Skin epidermis (tissue), 12 donors: ENCODE data around the gene LACC1.

Source experiments
- H3K27ac ChIP-seq, 21 experiments: fragments of 200-600 bp; sonication (generic) in 11 of 21; one replicate each; pipeline ENCODE4 v1.5.0; 2020; ENCODE audit warnings: mild to moderate bottlenecking in 3 of 21, inconsistent platforms in 2 of 21, moderate library complexity in 2 of 21
- H3K4me3 ChIP-seq, 7 experiments: fragments of 200-600 bp; sonication (generic) in 2 of 7; one replicate each; pipeline ENCODE4 v1.5.0; 2020; ENCODE audit warnings: inconsistent platforms in 2 of 7, mild to moderate bottlenecking in 2 of 7, moderate library complexity in 1 of 7

LACC1 gene

DNA sequence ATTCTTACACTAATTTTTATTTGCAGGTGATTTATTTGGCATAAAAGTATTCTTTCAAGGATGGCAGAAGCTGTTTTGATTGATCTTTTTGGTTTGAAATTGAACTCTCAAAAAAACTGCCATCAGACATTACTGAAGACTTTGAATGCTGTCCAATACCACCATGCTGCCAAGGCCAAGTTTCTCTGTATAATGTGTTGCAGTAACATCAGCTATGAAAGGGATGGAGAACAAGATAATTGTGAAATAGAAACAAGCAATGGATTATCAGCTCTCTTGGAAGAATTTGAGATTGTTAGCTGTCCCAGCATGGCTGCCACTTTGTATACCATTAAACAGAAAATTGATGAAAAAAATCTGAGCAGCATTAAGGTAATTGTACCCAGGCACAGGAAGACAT lies 1.2 kb downstream of the LACC1 start:
- Histone ChIP-seq H3K4me3 (no peak overlapping the region), H3K27ac (no peak overlapping the region)

- no peak overlapping the region for H3K4me3 ChIP-seq
- no peak overlapping the region for H3K27ac ChIP-seq
Observed at GRCh38 chr13:43881580-43881979, 1.9 kb downstream of the LACC1 start.

DNA sequence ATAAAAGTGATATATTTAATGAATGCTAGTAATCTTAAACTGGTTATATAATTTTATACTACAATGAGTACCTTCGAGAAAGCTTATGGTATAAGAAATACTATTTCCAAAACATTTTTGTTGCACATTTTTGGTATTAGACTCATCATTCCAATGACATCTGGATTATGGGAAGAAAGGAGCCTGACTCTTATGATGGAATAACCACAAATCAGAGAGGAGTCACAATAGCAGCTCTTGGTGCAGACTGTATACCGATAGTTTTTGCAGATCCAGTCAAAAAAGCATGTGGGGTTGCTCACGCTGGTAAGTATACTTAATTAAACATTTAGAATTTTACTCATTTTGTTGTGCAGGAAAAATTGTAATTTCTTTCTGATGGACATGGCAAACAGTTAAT lies 3.9 kb downstream of the LACC1 start:
- Histone ChIP-seq H3K4me3 (no peak overlapping the region), H3K27ac (no peak overlapping the region)

DNA sequence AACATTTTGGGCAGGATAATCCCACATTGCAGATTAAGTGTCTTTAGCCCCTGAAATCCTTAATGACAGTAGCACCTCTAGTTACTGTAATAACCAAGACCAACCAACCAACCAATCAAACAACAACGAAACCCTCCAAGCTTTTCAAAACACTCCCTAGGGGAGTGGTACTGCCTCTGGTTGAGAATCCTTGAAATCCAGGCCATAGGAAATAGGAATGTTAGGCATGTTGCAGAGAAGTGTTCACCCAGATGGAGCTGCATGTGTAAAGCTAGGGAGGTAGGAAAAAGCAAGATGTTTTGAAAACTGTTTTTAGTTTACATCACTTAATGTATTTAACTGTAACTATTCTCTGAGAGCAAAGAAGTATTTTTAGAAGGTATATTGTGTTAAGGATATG lies 4.5 kb downstream of the LACC1 start:
- no peak overlapping the region for H3K4me3 ChIP-seq
- no peak overlapping the region for H3K27ac ChIP-seq

DNA sequence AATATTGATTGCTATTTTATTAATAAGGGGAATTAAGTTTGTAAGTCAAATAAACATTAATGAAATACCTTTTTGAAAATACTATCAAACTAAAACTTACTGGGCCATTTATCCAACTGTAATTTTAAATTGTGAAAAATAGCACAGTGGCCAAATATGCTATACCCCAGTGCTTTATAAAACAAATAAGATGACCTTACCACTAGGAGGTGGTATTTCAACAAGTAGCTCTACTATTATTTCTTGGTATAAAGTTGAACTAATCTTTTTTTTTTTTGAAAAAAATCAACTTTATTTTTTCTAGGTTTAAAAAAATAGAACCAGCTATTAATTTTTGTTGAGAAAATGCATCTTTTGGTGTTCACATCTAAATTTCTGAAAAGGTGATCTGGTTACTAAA lies 14.7 kb downstream of the LACC1 start:
- Histone ChIP-seq H3K4me3 (no peak overlapping the region), H3K27ac (no peak overlapping the region)

DNA sequence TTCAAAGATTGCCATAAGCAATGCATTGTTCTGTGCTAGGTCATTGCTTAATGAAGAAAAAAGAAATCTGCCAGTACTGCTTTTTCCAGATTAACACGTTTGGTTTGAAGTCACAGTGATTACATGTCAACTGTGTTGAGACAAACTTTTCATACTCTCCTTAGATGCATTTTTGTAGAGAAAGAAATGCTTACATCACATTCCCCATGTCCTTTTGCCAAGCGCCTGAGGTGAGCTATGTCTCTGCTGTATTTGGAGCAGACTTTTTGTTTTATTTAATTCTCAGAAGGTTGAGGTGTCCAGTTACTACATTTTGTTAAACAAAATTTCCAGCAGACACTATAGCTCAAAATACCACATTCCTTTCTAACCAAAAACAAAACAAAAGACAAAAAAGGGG lies 16.2 kb downstream of the LACC1 start:
- no peak overlapping the region for H3K4me3 ChIP-seq
- no peak overlapping the region for H3K27ac ChIP-seq

GRCh38 chr13:43905435-43906031 lies 25.8 kb downstream of the LACC1 start:
- no peak overlapping the region for H3K27ac ChIP-seq
- H3K4me3 ChIP-seq = no peak overlapping the region

DNA sequence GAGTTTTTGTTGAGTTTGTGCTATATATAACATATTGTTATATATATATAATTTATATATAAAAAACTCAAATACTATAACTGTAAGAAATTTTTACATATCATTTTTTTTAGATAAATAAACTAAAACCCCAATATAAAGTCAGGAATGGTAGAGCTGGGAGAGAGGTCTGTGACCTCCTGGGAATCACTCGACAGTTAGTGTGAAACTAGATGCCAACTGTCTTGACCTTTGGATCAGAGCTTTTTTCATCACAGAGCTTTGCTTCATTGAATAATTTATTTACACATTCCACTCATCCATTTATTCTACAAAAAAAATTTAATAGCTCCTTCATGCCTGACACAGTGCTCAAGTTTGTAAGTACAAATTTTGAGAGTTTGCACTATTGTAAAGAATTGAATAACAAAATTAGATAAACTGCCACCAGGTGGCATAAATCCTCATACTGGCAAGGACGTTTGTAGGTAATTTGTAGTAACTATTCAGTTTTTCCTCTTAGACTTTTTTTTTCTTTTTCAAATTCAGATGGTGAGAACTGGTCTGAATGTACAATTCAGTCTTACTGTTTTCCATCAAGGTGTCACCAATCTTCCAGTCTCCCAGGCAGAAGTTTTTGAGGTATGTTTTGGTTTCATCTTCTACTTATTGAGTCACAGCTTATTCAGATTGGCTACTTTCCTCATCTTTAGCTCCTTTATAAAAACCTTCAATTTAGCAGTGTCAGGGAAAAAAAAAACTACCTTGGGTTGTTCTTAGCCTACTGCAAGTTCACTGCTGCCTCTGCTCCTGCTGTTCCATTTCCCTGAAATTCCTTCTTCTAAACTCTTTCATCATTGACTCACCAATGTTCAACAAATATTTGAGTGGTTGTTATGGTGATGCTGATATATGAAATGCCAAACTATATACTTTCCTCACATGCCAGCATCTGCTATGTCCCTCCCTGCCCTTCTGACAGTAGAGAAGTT lies 28.7 kb downstream of the LACC1 start:
- H3K27ac ChIP-seq = no peak overlapping the region

DNA sequence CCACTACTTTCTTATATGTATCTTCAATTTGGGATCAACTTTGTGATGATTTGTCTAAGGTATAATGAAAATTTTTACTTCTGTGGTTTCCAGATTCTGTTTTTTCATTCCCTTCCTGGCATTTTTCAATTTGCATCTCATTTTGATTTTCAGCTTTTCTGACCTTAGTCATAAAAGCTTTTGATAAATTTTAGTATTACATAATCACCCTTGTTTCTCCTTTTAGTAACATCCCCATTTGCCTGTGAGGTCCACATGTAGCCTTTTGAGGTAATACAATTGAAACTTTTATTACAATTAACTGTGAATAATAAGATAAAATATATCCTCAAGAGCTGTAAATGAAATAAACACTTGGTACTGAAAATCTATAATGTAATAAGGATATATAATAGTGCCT lies 31.2 kb downstream of the LACC1 start:
- Histone ChIP-seq H3K27ac (no peak overlapping the region), H3K4me3 (no peak overlapping the region)

More for the DNA sequence above, 28.7 kb downstream of the LACC1 start:
- no peak overlapping the region for H3K4me3 ChIP-seq

- Histone ChIP-seq H3K27ac (no peak overlapping the region), H3K4me3 (no peak overlapping the region)
Observed at GRCh38 chr13:43911278-43911677, 31.6 kb downstream of the LACC1 start.

GRCh38 chr13:43911871-43912270 lies 32.2 kb downstream of the LACC1 start:
- Histone ChIP-seq H3K27ac (no peak overlapping the region), H3K4me3 (no peak overlapping the region)

- H3K27ac ChIP-seq = no peak overlapping the region
- no peak overlapping the region for H3K4me3 ChIP-seq
Observed at GRCh38 chr13:43915451-43915850, 35.7 kb downstream of the LACC1 start.

DNA sequence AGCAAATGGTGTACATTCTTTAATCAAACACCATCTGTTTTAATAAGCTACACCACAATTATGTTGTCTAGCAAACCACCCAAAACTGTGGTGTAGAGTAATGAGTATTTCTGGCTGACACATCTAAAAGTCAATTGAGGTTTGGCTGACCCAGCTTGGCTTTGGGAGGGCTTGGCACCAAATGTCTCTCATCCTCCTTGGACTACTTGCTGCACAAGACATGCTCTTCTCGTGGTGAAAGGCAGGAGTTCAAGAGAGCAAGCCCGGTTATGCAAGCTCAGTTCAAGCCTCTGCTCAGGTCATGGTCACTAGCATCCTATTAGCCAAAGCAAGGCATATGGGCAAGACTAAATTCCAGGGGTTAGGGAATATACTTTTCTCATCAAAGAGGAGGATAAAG lies 37.1 kb downstream of the LACC1 start:
- no peak overlapping the region for H3K27ac ChIP-seq
- H3K4me3 ChIP-seq = no peak overlapping the region

DNA sequence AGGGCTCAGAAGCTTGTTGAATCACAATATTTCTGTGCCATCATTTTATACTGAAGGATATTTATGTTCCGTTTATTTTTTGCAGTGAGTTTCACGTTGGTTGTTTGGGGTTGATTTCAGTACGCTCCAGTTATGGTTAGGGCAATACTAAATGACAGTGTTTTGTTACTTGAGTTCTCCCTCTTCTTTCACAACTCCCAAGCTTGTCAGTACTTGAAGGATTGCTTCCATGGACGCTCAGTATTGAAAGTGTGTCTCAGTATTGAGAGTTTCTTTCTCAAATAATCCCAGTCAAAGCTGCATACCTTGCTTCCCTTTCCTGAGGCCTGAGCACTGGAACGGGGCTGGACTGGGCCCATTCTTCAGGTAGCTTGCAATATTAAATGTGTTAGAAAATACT lies 38.9 kb downstream of the LACC1 start:
- peak overlapping the region in 2 of 21 experiments; percentile 9 to 35 for H3K27ac ChIP-seq
- H3K4me3 ChIP-seq = no peak overlapping the region

- H3K27ac ChIP-seq = no peak overlapping the region
- H3K4me3 ChIP-seq = no peak overlapping the region
Observed at GRCh38 chr13:43920965-43921674, 41.4 kb downstream of the LACC1 start.

- no peak overlapping the region for H3K27ac ChIP-seq
- no peak overlapping the region for H3K4me3 ChIP-seq
Observed at GRCh38 chr13:43924549-43925245, 45.0 kb downstream of the LACC1 start.

- no peak overlapping the region for H3K4me3 ChIP-seq
- no peak overlapping the region for H3K27ac ChIP-seq
Observed at GRCh38 chr13:43929947-43930346, 50.2 kb downstream of the LACC1 start.

DNA sequence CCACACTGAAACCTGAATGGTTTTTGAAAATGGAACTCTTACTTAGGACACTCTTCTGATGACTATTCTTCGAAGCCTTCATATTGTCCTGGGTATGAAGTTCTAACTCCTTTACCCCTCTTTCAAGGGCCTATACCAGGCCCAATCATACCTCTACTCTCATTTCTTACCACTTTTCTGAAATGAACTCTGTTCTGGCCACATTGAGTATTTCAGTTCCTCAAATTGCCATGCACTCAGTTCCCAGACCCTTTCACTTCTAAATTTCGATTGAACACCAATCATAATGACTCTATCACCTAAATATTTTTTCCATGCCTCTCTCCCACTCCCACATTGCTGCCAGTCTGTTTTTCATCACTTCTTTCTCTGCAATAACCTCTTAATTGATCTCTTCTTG lies 53.7 kb downstream of the LACC1 start:
- Histone ChIP-seq H3K27ac (no peak overlapping the region), H3K4me3 (no peak overlapping the region)

GRCh38 chr13:43934273-43934672 lies 54.6 kb downstream of the LACC1 start:
- no peak overlapping the region for H3K27ac ChIP-seq
- no peak overlapping the region for H3K4me3 ChIP-seq

DNA sequence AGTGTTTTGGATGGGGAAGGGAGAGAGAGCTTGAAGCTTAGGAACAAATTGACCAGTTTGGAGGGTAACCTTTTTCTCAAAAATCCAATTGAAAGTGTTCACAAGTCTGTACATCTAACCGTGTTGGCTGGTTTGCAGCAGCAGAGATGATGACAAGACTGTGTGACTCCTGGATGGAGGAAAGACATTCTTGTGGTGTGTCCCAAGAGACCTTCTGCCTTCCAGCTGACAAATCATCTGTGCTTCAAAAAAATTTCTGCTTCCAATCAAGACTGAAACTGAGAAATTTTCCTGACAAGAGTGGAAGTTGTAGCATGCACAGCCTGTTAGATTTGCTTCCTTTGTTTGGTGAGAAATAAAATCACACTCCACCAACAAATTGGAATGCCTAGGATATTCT lies 56.2 kb downstream of the LACC1 start:
- H3K27ac ChIP-seq = no peak overlapping the region
- H3K4me3 ChIP-seq = no peak overlapping the region
